Nephron (organoid): Measurements from ENCODE around the gene NAALAD2.
"Not testable (repeated sequence)": the region's sequence is repeated elsewhere in the genome, so short reads cannot be mapped to it uniquely, and the experiment has no call there.

Experiments used
- H3K27ac Mint-ChIP-seq, 3 experiments: 2 replicates each; pipeline ENCODE4 v1.8.0; 2020; ENCODE audit warnings: mixed read lengths in 3 of 3, mild to moderate bottlenecking in 2 of 3, moderate library complexity in 1 of 3
- H3K27me3 Mint-ChIP-seq: 2 replicates; pipeline ENCODE4 v1.8.0; 2021; ENCODE audit warnings: low read depth, mild to moderate bottlenecking, moderate library complexity, mixed read lengths
- H3K36me3 Mint-ChIP-seq: 2 replicates; pipeline ENCODE4 v1.8.0; 2020; ENCODE audit warnings: low read depth, mixed read lengths
- H3K4me1 Mint-ChIP-seq: 2 replicates; pipeline ENCODE4 v1.8.0; 2020; ENCODE audit warnings: mixed read lengths
- H3K4me3 Mint-ChIP-seq, 3 experiments: 2 replicates each; pipeline ENCODE4 v1.8.0; 2020; ENCODE audit warnings: mild to moderate bottlenecking in 3 of 3, mixed read lengths in 3 of 3, moderate library complexity in 2 of 3
- H3K9me3 Mint-ChIP-seq: 2 replicates; pipeline ENCODE4 v1.8.0; 2020; ENCODE audit warnings: mixed read lengths
- TF ChIP-seq, protein P1 (sequence below), 3 experiments: fragments of 200-600 bp; sonication (generic); IDR thresholded peaks; one replicate each; pipeline ENCODE4 v1.5.0; 2021; ENCODE audit warnings: antibody characterized with exemption in 3 of 3; ENCODE audit not compliant: unreplicated experiment in 3 of 3

Gene NAALAD2

GRCh38 chr11:90124371-90124770 lies 10.1 kb upstream of the NAALAD2 start:
- TF ChIP-seq, protein P1, sequence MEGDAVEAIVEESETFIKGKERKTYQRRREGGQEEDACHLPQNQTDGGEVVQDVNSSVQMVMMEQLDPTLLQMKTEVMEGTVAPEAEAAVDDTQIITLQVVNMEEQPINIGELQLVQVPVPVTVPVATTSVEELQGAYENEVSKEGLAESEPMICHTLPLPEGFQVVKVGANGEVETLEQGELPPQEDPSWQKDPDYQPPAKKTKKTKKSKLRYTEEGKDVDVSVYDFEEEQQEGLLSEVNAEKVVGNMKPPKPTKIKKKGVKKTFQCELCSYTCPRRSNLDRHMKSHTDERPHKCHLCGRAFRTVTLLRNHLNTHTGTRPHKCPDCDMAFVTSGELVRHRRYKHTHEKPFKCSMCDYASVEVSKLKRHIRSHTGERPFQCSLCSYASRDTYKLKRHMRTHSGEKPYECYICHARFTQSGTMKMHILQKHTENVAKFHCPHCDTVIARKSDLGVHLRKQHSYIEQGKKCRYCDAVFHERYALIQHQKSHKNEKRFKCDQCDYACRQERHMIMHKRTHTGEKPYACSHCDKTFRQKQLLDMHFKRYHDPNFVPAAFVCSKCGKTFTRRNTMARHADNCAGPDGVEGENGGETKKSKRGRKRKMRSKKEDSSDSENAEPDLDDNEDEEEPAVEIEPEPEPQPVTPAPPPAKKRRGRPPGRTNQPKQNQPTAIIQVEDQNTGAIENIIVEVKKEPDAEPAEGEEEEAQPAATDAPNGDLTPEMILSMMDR (IDR thresholded peaks at IDR 0.05; ENCODE audit: unreplicated experiment in 3 of 3): no peak
- Mint-ChIP-seq H3K27me3 (no peaks in the 10 kb centered on the region), H3K4me1 (no peaks in the 10 kb centered on the region), H3K36me3 (no peaks in the 10 kb centered on the region), H3K9me3 (no peaks in the 10 kb centered on the region), H3K4me3 (no peak overlapping the region), H3K27ac (no peak overlapping the region)

GRCh38 chr11:90124946-90125345 lies 9.5 kb upstream of the NAALAD2 start:
- Mint-ChIP-seq H3K4me3 (no peak overlapping the region), H3K27ac (no peak overlapping the region), H3K36me3 (no peaks in the 10 kb centered on the region), H3K9me3 (no peaks in the 10 kb centered on the region), H3K27me3 (no peaks in the 10 kb centered on the region), H3K4me1 (no peaks in the 10 kb centered on the region)
- TF ChIP-seq, protein P1 (IDR thresholded peaks at IDR 0.05; ENCODE audit: unreplicated experiment in 3 of 3): no peak

DNA sequence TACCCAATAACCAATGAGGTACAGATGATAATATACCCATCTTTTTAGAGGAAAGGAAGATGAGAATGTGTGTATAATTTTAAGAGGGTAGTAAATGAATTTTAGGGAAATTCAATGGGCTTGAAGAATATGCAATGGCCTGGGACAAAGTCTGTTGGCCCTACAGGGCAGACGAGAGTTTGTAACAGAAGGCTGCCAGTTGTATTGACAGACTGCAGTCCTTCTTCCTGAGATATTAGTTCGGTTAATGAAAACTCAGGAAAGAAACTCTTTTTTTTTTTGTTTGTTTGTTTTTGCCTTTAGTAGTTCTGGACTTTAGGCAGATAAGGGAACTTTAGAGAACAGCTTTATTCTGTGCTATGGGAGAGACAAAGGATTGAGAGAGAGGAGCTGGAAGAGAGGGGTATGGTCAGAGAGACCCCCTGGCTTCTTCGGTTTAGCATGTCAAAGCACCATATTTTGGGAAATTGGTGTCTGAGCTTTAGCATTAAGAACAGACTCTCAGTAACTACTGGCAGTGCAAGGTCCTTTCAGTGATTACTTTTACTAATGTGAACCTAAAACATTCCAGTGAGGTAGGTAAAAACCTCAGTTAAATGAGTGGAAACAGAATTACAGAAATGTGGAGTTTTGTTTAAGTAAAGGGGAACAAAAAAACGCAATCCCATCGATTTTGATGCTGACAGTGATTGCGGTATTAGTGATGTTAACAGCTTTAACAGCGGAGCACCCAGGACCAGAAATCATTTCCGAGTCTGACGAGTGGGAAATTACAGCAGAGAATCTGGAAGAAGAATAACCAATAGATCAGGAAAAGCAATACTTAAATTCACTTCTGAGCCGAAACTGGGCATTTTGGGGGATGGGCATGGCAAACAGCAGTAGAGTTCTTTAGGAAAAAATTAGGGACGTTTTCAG lies 644 bp upstream of the NAALAD2 start:
- Mint-ChIP-seq H3K4me3 (peak overlapping the region; percentile 80 to 88 (median 87)), H3K27ac (peak overlapping the region; percentile 71 to 87 (median 77)), H3K27me3 (no peaks in the 10 kb centered on the region), H3K9me3 (no peaks in the 10 kb centered on the region), H3K36me3 (peaks cover 7% of the 10 kb centered on the region), H3K4me1 (peaks cover 22% of the 10 kb centered on the region)
- TF ChIP-seq, protein P1 (IDR thresholded peaks at IDR 0.05; ENCODE audit: unreplicated experiment in 3 of 3): no peak

DNA sequence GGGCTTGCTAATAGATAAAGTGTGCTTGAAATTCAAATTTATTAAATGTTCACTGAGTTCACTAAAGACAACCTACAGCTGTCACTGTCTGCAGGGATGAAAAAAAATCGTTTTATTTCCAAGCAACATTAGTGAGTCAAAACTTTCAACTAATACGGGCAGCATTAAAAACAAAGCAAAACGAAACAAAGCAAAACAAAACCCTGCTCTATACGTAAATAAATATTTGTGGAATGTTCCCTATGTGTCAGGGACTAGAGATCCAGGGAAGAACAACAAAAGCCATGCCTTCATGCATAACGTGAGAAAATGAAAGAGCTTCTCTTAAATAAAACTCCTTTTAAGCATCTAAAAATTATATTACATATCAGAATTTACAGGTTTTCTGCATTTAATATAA lies 553 bp downstream of the NAALAD2 start:
- Mint-ChIP-seq H3K4me1 (peaks cover 22% of the 10 kb centered on the region), H3K27ac (peak overlapping the region; percentile 71 to 87 (median 77)), H3K9me3 (no peaks in the 10 kb centered on the region), H3K36me3 (peaks cover 11% of the 10 kb centered on the region), H3K27me3 (no peaks in the 10 kb centered on the region), H3K4me3 (peak overlapping the region; percentile 80 to 88 (median 87))
- TF ChIP-seq, protein P1 (IDR thresholded peaks at IDR 0.05; ENCODE audit: unreplicated experiment in 3 of 3): no peak

GRCh38 chr11:90148900-90149299 lies 14.4 kb downstream of the NAALAD2 start:
- TF ChIP-seq, protein P1 (IDR thresholded peaks at IDR 0.05; ENCODE audit: unreplicated experiment in 3 of 3): no peak
- Mint-ChIP-seq H3K36me3 (peaks cover 19% of the 10 kb centered on the region), H3K27me3 (no peaks in the 10 kb centered on the region), H3K4me3 (no peak overlapping the region), H3K9me3 (no peaks in the 10 kb centered on the region), H3K27ac (no peak overlapping the region), H3K4me1 (no peaks in the 10 kb centered on the region)

DNA sequence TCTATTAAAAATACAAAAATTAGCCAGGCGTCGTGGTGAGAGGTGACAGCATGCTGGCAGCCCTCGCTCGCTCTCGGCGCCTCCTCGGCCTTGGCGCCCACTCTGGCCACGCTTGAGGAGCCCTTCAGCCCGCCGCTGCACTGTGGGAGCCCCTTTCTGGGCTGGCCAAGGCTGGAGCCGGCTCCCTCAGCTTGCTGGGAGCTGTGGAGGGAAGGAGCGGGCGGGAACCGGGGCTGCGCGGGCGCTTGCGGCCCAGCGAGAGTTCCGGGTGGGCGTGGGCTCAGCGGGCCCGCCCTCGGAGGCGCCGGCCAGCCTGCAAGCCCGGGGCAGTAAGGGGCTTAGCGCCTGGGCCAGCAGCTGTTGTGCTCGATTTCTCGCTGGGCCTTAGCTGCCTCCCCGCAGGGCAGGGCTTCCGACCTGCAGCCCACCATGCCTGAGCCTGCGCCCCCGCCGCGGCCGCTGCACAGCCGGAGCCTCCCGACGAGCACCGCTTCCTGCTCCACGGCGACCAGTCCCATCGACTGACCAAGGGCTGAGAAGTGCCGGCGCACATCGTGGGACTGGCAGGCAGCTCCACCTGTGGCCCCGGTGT lies 32.6 kb downstream of the NAALAD2 start:
- H3K27me3 Mint-ChIP-seq, H3K4me3 Mint-ChIP-seq, H3K27ac Mint-ChIP-seq, H3K9me3 Mint-ChIP-seq: not testable (repeated sequence)
- peaks cover 26% of the 10 kb centered on the region for H3K36me3 Mint-ChIP-seq
- H3K4me1 Mint-ChIP-seq: peaks cover 13% of the 10 kb centered on the region

- not testable (repeated sequence) for H3K27me3 Mint-ChIP-seq, H3K9me3 Mint-ChIP-seq, H3K27ac Mint-ChIP-seq, H3K4me3 Mint-ChIP-seq
- peaks cover 13% of the 10 kb centered on the region for H3K4me1 Mint-ChIP-seq
- peaks cover 26% of the 10 kb centered on the region for H3K36me3 Mint-ChIP-seq
Observed at GRCh38 chr11:90167704-90168103, 33.2 kb downstream of the NAALAD2 start.
